DOHH2 (cell line): Measurements from ENCODE around the gene C3orf22.
"Not testable (repeated sequence)": the region's sequence is repeated elsewhere in the genome, so short reads cannot be mapped to it uniquely, and the experiment has no call there.

ENCODE experiments used
- H3F3A ChIP-seq: fragments of 200-600 bp; sonication (generic), shearing (Covaris generic); 2 replicates; pipeline ENCODE4 v1.6.0; 2016; ENCODE audit warnings: antibody characterized with exemption, mild to moderate bottlenecking; ENCODE audit not compliant: control insufficient read depth, insufficient read depth
- H3K27ac ChIP-seq: fragments of 200-600 bp; sonication (generic); 2 replicates; pipeline ENCODE4 v1.5.1; 2014; ENCODE audit warnings: low read depth, mild to moderate bottlenecking, low read length, moderate library complexity
- H3K27me3 ChIP-seq: fragments of 200-600 bp; sonication (generic); 2 replicates; pipeline ENCODE4 v1.6.1; 2014; ENCODE audit warnings: mild to moderate bottlenecking, low read length, mixed read lengths; ENCODE audit not compliant: control insufficient read depth
- H3K36me3 ChIP-seq: fragments of 200-600 bp; sonication (generic); 2 replicates; pipeline ENCODE4 v1.6.1; 2014; ENCODE audit warnings: mild to moderate bottlenecking, low read length, moderate library complexity, mixed read lengths; ENCODE audit not compliant: control insufficient read depth
- H3K4me1 ChIP-seq: fragments of 200-600 bp; sonication (generic); 2 replicates; pipeline ENCODE4 v1.6.1; 2014; ENCODE audit warnings: mild to moderate bottlenecking, low read length, mixed read lengths; ENCODE audit not compliant: control insufficient read depth
- H3K4me2 ChIP-seq: fragments of 200-600 bp; sonication (generic); 2 replicates; pipeline ENCODE4 v1.6.0; 2014; ENCODE audit warnings: mild to moderate bottlenecking, low read length, moderate library complexity
- H3K4me3 ChIP-seq: fragments of 200-600 bp; sonication (generic); 2 replicates; pipeline ENCODE4 v1.5.1; 2014; ENCODE audit warnings: mild to moderate bottlenecking, low read length, mixed read lengths
- H3K79me2 ChIP-seq: fragments of 200-600 bp; sonication (generic); 2 replicates; pipeline ENCODE4 v1.6.1; 2014; ENCODE audit warnings: mild to moderate bottlenecking, low read length, mixed read lengths; ENCODE audit not compliant: control insufficient read depth
- H3K9me2 ChIP-seq: fragments of 200-600 bp; sonication (generic); replicated peaks from 2 replicates; pipeline ENCODE4 v1.6.1; 2014; ENCODE audit warnings: mild to moderate bottlenecking, low read length, mixed read lengths; ENCODE audit not compliant: control insufficient read depth
- H3K9me3 ChIP-seq: fragments of 200-600 bp; sonication (generic); 2 replicates; pipeline ENCODE4 v1.6.1; 2014; ENCODE audit warnings: antibody characterized with exemption, low read length, mixed read lengths; ENCODE audit not compliant: control insufficient read depth, insufficient read depth
- H4K20me1 ChIP-seq: fragments of 200-600 bp; sonication (generic); 2 replicates; pipeline ENCODE4 v1.6.0; 2014; ENCODE audit warnings: low read depth, mild to moderate bottlenecking, antibody characterized with exemption, low read length, moderate library complexity; ENCODE audit not compliant: control insufficient read depth, insufficient read depth
- EZH2phosphoT487 ChIP-seq: fragments of 200-600 bp; sonication (generic); IDR thresholded peaks from 2 replicates; pipeline ENCODE4 v1.6.1; 2017; ENCODE audit warnings: borderline replicate concordance, mild to moderate bottlenecking, antibody characterized with exemption, low read length, moderate library complexity, mixed read lengths
- TF ChIP-seq, protein P1 (sequence below): fragments of 200-600 bp; sonication (generic); IDR thresholded peaks from one replicate; pipeline ENCODE4 v1.5.1; 2014; ENCODE audit warnings: antibody characterized with exemption, mild to moderate bottlenecking, low read depth, low read length; ENCODE audit not compliant: poor library complexity, severe bottlenecking

C3orf22 gene

DNA sequence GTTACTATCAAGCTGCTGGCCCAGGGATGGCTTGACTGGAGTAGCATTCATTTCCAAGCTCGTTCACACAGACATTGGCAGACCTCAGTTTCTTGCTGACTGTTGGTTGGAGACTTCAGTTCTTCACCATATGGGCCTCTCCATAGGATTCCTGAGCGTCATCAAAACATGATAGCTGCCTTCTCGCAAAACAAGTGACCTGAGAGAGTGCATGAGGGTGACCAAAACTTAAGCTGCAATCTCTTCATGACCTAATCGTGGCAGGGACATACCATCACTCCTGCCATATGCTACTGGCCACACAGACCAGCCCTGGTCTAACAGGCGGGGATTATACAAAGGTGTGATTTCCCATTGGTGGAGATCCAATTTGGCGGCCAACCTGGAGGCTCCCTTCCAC is 46.0 kb upstream of the C3orf22 start:
- no peaks in the 10 kb centered on the region for H3F3A ChIP-seq
- H4K20me1 ChIP-seq: no peaks in the 10 kb centered on the region
- TF ChIP-seq, protein P1, sequence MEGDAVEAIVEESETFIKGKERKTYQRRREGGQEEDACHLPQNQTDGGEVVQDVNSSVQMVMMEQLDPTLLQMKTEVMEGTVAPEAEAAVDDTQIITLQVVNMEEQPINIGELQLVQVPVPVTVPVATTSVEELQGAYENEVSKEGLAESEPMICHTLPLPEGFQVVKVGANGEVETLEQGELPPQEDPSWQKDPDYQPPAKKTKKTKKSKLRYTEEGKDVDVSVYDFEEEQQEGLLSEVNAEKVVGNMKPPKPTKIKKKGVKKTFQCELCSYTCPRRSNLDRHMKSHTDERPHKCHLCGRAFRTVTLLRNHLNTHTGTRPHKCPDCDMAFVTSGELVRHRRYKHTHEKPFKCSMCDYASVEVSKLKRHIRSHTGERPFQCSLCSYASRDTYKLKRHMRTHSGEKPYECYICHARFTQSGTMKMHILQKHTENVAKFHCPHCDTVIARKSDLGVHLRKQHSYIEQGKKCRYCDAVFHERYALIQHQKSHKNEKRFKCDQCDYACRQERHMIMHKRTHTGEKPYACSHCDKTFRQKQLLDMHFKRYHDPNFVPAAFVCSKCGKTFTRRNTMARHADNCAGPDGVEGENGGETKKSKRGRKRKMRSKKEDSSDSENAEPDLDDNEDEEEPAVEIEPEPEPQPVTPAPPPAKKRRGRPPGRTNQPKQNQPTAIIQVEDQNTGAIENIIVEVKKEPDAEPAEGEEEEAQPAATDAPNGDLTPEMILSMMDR: no peak
- TF ChIP-seq EZH2phosphoT487: no peak
- H3K9me2 ChIP-seq: no peaks in the 10 kb centered on the region
- H3K4me1 ChIP-seq: no peaks in the 10 kb centered on the region
- H3K4me3 ChIP-seq: no peak overlapping the region
- peaks cover 9% of the 10 kb centered on the region; the same call in 1 of the 2 replicates for H3K27me3 ChIP-seq
- no peak overlapping the region for H3K27ac ChIP-seq
- no peaks in the 10 kb centered on the region for H3K36me3 ChIP-seq
- H3K79me2 ChIP-seq: no peaks in the 10 kb centered on the region
- no peaks in the 10 kb centered on the region for H3K9me3 ChIP-seq
- no peak overlapping the region for H3K4me2 ChIP-seq

DNA sequence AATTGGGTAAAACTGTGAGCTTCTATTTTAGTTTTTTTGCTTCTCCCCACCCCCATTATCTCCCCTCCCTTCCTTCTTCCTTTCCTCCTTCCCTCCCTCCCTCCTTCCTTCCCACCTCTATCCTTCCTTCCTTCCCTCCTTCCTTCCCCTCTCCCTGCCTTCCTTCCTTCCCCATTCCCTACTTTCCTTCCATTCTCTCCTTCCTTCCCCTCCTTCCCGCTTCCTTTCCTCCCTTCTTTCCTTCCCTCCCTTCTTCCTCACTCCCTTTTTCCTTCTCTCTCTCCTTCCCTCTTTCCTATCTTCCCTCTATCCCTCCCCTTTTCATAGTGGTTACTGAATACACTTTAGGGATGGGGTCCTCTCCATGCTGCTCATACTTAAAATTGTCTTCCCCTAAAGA is 40.4 kb upstream of the C3orf22 start:
- H3K4me2 ChIP-seq: no peak overlapping the region
- TF ChIP-seq, protein P1: no peak
- TF ChIP-seq EZH2phosphoT487: no peak
- H3K9me3 ChIP-seq: no peaks in the 10 kb centered on the region
- no peak overlapping the region for H3K4me3 ChIP-seq
- H3K9me2 ChIP-seq: no peaks in the 10 kb centered on the region
- H3K27me3 ChIP-seq: peaks cover 10% of the 10 kb centered on the region; the same call in 1 of the 2 replicates
- H4K20me1 ChIP-seq: no peaks in the 10 kb centered on the region
- no peak overlapping the region for H3K27ac ChIP-seq
- no peaks in the 10 kb centered on the region for H3K36me3 ChIP-seq
- no peaks in the 10 kb centered on the region for H3K79me2 ChIP-seq
- no peaks in the 10 kb centered on the region for H3K4me1 ChIP-seq
- H3F3A ChIP-seq: no peaks in the 10 kb centered on the region

DNA sequence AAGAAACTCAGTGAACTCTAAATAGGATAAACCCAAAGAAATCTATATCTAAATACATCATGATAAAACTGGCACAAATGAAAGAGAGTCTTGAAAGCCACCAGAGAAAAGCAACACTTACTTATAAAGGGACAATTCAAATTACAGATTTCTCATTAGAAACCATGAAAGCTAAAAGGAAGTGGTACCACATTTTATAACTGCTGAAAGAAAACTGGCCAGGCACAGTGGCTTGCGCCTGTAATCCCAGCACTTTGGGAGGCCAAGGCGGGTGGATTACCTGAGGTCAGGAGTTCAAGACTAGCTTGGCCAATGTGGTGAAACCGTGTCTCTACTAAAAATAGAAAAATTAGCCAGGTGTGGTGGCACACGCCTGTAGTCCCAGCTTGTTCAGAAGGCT is 36.7 kb upstream of the C3orf22 start:
- H3K36me3 ChIP-seq, H3K79me2 ChIP-seq, H3K9me2 ChIP-seq, H3F3A ChIP-seq, H3K9me3 ChIP-seq, H3K4me1 ChIP-seq, H3K27ac ChIP-seq, H4K20me1 ChIP-seq, H3K4me3 ChIP-seq, H3K4me2 ChIP-seq: not testable (repeated sequence)
- peaks cover 13% of the 10 kb centered on the region; the same call in 1 of the 2 replicates for H3K27me3 ChIP-seq

- not testable (repeated sequence) for H3K4me1 ChIP-seq, H3K27me3 ChIP-seq, H3K9me3 ChIP-seq, H3K36me3 ChIP-seq, H3K4me2 ChIP-seq, H3K27ac ChIP-seq, H3K9me2 ChIP-seq, H4K20me1 ChIP-seq, H3F3A ChIP-seq, H3K79me2 ChIP-seq, H3K4me3 ChIP-seq
Observed at GRCh38 chr3:126591515-126591914, 32.8 kb upstream of the C3orf22 start.

GRCh38 chr3:126582311-126582710 is 23.6 kb upstream of the C3orf22 start:
- Histone ChIP-seq H3F3A (no peaks in the 10 kb centered on the region), H3K27me3 (peaks cover 5% of the 10 kb centered on the region), H3K9me3 (no peaks in the 10 kb centered on the region), H3K4me1 (no peaks in the 10 kb centered on the region), H3K4me2 (no peak overlapping the region), H4K20me1 (no peaks in the 10 kb centered on the region), H3K4me3 (no peak overlapping the region), H3K36me3 (no peaks in the 10 kb centered on the region), H3K9me2 (no peaks in the 10 kb centered on the region), H3K79me2 (no peaks in the 10 kb centered on the region), H3K27ac (no peak overlapping the region)
- no peak for TF ChIP-seq EZH2phosphoT487
- TF ChIP-seq, protein P1: no peak
